PFSK-1 (cell line): ENCODE data around the gene SMTN.

Source experiments
- FOXP2 ChIP-seq: optimal IDR thresholded peaks from 2 replicates; pipeline ENCODE3; 2011; ENCODE audit warnings: borderline replicate concordance, control low read depth, inconsistent platforms; ENCODE audit not compliant: insufficient read depth; ENCODE audit errors: extremely low read length, extremely low read depth
- POLR2AphosphoS5 ChIP-seq: IDR thresholded peaks from 2 replicates; pipeline ENCODE4 v1.6.1; 2012; ENCODE audit warnings: low read depth, mild to moderate bottlenecking, control low read depth, low read length, moderate library complexity
- SIN3A ChIP-seq: IDR thresholded peaks from 2 replicates; pipeline ENCODE4 v1.6.1; 2012; ENCODE audit warnings: mild to moderate bottlenecking, low read length, moderate library complexity, borderline replicate concordance; ENCODE audit not compliant: insufficient read depth
- TAF1 ChIP-seq: IDR thresholded peaks from 2 replicates; pipeline ENCODE4 v1.6.1; 2012; ENCODE audit warnings: low read length, control low read depth, borderline replicate concordance; ENCODE audit not compliant: insufficient read depth
- TF ChIP-seq, protein P1 (sequence below), 2 experiments: IDR thresholded peaks; 2 replicates each; pipeline versions ENCODE4 v1.6.1 to v1.8.0; 2011 to 2012; ENCODE audit warnings: low read depth in 2 of 2, low read length in 2 of 2, control low read depth in 1 of 2, inconsistent platforms in 1 of 2, mild to moderate bottlenecking in 1 of 2, moderate library complexity in 1 of 2; ENCODE audit not compliant: insufficient read depth in 1 of 2

Gene SMTN

DNA sequence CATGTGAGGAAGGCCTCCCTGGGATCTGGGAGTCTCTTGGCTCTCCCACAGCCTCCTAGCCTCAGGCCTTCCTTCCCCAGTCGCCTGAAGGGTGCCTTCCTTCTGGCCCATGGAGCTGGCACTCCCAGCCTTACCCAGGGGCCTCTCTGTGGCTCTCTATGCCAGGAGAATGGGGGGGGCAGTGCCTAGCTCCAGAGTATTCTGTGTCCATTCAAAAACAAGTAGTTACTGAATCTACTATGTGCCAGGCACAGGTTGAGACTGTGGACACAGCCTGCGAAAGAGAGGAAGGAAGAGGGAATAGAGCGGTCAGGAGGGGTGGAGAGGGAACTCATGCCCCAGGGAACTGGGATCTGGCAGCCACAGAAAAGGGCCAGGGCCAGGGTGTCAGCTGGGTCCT, 61.9 kb downstream of the SMTN start:
- TF ChIP-seq POLR2AphosphoS5: no peak
- TF ChIP-seq SIN3A: no peak
- TF ChIP-seq FOXP2: no peak
- TF ChIP-seq, protein P1, sequence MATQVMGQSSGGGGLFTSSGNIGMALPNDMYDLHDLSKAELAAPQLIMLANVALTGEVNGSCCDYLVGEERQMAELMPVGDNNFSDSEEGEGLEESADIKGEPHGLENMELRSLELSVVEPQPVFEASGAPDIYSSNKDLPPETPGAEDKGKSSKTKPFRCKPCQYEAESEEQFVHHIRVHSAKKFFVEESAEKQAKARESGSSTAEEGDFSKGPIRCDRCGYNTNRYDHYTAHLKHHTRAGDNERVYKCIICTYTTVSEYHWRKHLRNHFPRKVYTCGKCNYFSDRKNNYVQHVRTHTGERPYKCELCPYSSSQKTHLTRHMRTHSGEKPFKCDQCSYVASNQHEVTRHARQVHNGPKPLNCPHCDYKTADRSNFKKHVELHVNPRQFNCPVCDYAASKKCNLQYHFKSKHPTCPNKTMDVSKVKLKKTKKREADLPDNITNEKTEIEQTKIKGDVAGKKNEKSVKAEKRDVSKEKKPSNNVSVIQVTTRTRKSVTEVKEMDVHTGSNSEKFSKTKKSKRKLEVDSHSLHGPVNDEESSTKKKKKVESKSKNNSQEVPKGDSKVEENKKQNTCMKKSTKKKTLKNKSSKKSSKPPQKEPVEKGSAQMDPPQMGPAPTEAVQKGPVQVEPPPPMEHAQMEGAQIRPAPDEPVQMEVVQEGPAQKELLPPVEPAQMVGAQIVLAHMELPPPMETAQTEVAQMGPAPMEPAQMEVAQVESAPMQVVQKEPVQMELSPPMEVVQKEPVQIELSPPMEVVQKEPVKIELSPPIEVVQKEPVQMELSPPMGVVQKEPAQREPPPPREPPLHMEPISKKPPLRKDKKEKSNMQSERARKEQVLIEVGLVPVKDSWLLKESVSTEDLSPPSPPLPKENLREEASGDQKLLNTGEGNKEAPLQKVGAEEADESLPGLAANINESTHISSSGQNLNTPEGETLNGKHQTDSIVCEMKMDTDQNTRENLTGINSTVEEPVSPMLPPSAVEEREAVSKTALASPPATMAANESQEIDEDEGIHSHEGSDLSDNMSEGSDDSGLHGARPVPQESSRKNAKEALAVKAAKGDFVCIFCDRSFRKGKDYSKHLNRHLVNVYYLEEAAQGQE (IDR thresholded peaks at IDR 0.05; ENCODE audit: insufficient read depth in 1 of 2, low read depth in 2 of 2, low read length in 2 of 2): no peak
- no peak for TF ChIP-seq TAF1

DNA sequence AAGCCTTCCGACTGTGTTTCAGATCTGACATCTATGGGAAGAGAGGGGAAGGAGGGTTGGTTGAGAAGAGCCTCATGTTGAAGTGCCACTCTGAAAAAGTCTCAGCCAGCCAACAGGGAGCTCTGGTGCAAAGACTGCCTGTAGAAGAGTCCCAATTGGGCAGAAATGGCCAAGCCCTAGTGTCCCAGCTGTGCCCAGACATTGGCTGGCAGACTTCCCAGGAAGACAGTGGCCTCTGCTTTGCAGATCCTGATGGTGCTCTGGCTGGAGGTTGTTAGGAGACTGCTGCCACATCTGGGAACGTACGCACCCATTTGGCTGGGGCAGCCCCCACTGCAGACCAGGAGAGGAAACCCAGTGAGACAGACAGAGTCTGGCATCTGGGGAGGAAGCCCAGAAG, 62.4 kb downstream of the SMTN start:
- TF ChIP-seq POLR2AphosphoS5: no peak
- TF ChIP-seq, protein P1 (IDR thresholded peaks at IDR 0.05; ENCODE audit: insufficient read depth in 1 of 2, low read depth in 2 of 2, low read length in 2 of 2): no peak

DNA sequence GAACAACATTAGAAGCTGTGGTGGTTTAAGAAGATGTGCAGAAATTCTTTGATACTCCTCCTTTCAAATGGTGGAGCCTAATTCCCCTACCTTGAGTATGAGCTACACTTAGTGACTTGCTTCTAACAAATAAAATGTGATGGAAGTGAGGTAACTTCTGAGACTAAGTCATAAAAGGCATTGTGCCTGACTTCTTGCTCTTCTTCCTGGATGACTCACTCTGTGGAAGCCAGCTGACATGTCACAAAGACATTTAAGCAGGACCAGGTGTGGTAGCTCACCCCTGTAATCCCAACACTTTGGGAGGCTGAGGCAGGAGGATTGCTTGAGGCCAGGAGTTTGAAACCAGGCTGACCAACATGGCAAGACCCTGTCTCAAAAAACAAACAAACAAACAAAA, 63.1 kb downstream of the SMTN start:
- TF ChIP-seq POLR2AphosphoS5: no peak
- TF ChIP-seq TAF1: no peak
- no peak for TF ChIP-seq FOXP2
- no peak for TF ChIP-seq SIN3A
- TF ChIP-seq, protein P1 (IDR thresholded peaks at IDR 0.05; ENCODE audit: insufficient read depth in 1 of 2, low read depth in 2 of 2, low read length in 2 of 2): no peak

DNA sequence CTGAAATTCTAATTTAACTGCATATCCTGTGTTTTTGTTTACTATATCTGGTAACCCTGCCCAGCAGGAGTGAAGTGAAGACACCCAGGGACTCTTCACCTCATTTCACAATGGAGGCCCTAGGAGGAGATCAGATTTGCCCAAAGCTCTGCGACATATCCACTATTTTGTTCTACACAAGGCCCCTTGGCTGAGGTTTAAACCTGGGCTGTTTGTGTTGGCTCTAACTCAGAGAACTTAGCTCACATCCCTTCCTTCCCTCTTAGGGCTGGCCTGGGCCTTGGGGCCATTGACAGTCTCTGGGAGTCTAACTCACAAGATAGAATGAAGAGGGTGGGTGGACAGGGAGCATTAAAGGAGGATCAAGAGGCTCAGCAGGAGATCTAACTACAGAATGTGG, 67.4 kb downstream of the SMTN start:
- TF ChIP-seq TAF1 (no peak), POLR2AphosphoS5 (no peak), SIN3A (no peak), FOXP2 (no peak)
- TF ChIP-seq, protein P1 (IDR thresholded peaks at IDR 0.05; ENCODE audit: insufficient read depth in 1 of 2, low read depth in 2 of 2, low read length in 2 of 2): no peak

DNA sequence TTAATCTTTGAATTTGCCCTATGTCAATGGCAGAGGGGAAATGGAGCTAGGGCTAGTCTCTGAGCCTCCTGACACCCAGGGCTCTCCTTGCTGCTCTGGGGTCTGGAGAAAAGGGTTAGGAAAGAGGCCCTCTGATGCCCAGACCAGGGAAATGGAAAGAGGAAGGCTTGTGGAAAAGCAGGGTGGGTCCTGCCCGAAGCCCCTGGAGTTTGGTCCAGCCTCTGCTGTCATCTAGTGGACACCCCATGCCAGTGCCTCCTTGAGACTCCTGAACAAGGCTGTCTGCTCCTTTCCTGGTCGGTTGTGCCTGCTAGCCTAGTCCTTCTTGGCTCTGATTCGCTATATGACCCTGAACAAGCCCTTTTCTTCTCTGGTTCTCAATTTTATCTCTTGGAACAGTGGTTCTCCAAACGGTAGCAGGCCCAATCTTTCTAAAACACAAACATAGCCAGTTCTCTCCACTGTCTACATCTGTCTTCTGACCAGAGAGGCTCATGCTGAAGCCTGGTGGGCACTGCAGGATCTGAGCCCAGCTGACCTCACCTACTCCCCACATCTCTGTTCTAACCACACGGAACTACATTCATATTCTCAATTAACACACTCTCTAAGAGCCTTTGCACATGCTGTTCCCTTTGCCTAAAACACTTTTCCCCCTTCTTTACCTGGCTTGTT, 68.0 kb downstream of the SMTN start:
- TF ChIP-seq POLR2AphosphoS5 (no peak), SIN3A (no peak), FOXP2 (no peak), TAF1 (no peak)
- TF ChIP-seq, protein P1 (IDR thresholded peaks at IDR 0.05; ENCODE audit: insufficient read depth in 1 of 2, low read depth in 2 of 2, low read length in 2 of 2): no peak
